Central memory CD8-positive, alpha-beta T cell (primary cell): ENCODE data around the gene SCN7A.

Experiments
- ATAC-seq: fragments of 150-1000 bp; cut with Tn5 transposase; replicated peaks from 2 replicates; pipeline ENCODE4 v1.10.0; 2022; ENCODE audit warnings: mild to moderate bottlenecking, moderate FRiP score, moderate number of reproducible peaks; ENCODE audit not compliant: poor library complexity, severe bottlenecking; ENCODE audit errors: extremely low read depth
- DNase-seq, 2 donors: peaks; one replicate each; pipeline ENCODE4 v3.0.0; 2021; ENCODE audit warnings: low spot score in 2 of 2
- H3K27ac Mint-ChIP-seq: one replicate; pipeline ENCODE4 v1.8.0; 2022; ENCODE audit warnings: low read depth, mild to moderate bottlenecking, moderate library complexity, mixed read lengths
- H3K27me3 Mint-ChIP-seq: one replicate; pipeline ENCODE4 v1.8.0; 2022; ENCODE audit warnings: mixed read lengths
- H3K36me3 Mint-ChIP-seq: one replicate; pipeline ENCODE4 v1.8.0; 2022; ENCODE audit warnings: mild to moderate bottlenecking, moderate library complexity, mixed read lengths; ENCODE audit not compliant: insufficient read depth
- H3K4me1 Mint-ChIP-seq: one replicate; pipeline ENCODE4 v1.8.0; 2022; ENCODE audit warnings: mixed read lengths
- H3K4me3 Mint-ChIP-seq: one replicate; pipeline ENCODE4 v1.8.0; 2022; ENCODE audit warnings: mild to moderate bottlenecking, moderate library complexity, mixed read lengths
- H3K9me3 Mint-ChIP-seq: one replicate; pipeline ENCODE4 v1.8.0; 2022; ENCODE audit warnings: mixed read lengths

Gene SCN7A

DNA sequence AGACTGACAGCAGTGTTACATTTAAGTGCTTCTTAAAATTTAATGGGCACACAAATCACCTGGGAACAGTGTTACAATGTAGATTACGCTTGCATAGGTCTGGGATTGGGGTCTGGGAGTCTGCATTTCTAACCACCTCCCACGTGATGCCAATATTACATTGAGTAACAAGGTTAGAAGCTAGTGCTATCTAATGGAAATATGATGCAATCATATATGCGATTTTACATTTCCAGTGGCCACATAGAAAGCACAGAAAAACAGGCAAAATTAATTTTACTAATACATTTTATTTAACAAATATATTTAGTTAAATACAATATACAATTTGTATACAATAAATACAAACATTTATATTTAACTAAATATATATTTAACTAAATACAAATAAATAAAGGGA, 53.7 kb downstream of the SCN7A start:
- DNase-seq: no peak
- no peak for ATAC-seq
- peaks cover 5% of the 10 kb centered on the region for H3K9me3 Mint-ChIP-seq
- H3K27me3 Mint-ChIP-seq: no peaks in the 10 kb centered on the region
- no peaks in the 10 kb centered on the region for H3K36me3 Mint-ChIP-seq
- H3K4me1 Mint-ChIP-seq: no peaks in the 10 kb centered on the region
- H3K27ac Mint-ChIP-seq: no peak overlapping the region
- H3K4me3 Mint-ChIP-seq: no peak overlapping the region

DNA sequence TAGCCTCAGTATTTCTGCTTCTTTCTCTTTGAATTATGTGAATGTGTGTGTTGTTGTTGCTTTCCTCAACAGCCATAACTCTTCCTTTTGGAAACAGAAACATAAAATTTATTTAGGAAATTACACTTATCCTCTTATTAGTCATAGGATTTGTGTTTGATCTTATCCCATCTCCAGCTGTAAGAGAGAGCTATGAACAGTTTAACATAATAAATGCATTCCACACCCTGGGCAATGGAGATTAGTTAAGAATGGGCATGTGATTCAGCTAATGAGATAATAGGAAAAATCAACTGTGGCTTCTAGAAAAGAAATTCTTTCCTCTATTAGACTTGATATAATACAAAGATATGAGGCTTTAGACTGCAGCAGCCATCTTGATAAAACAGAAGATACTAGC, 55.0 kb downstream of the SCN7A start:
- no peak overlapping the region for H3K27ac Mint-ChIP-seq
- no peaks in the 10 kb centered on the region for H3K27me3 Mint-ChIP-seq
- no peak for ATAC-seq
- peaks cover 5% of the 10 kb centered on the region for H3K9me3 Mint-ChIP-seq
- no peak overlapping the region for H3K4me3 Mint-ChIP-seq
- no peaks in the 10 kb centered on the region for H3K4me1 Mint-ChIP-seq
- DNase-seq: no peak
- no peaks in the 10 kb centered on the region for H3K36me3 Mint-ChIP-seq

DNA sequence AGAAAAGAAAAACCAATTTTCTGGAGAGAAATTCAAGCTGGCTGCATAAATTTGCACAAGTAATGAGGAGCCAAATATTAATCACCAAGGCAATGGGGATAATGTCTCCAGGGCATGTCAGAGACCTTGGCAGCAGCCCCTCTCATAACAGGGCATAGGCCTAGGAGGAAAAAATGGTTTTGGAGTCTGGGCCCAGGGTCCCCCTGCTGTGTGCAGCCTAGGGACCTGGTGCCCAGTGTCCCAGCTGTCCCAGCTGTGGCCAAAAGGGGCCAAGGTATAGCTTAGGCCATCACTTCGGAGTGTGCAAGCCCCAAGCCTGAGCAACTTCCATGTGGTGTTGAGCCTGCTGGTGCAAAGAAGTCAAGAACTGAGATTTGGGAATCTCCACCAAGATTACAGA, 57.1 kb downstream of the SCN7A start:
- ATAC-seq: no peak
- DNase-seq: no peak
- Mint-ChIP-seq H3K9me3 (peaks cover 5% of the 10 kb centered on the region), H3K4me1 (no peaks in the 10 kb centered on the region), H3K4me3 (no peak overlapping the region), H3K27ac (no peak overlapping the region), H3K36me3 (no peaks in the 10 kb centered on the region), H3K27me3 (no peaks in the 10 kb centered on the region)

- Mint-ChIP-seq H3K4me1 (no peaks in the 10 kb centered on the region), H3K9me3 (peaks cover 5% of the 10 kb centered on the region), H3K27ac (no peak overlapping the region), H3K4me3 (no peak overlapping the region), H3K27me3 (no peaks in the 10 kb centered on the region), H3K36me3 (no peaks in the 10 kb centered on the region)
- ATAC-seq (no peak), DNase-seq (no peak)
Measured at GRCh38 chr2:166436189-166436588, 57.9 kb downstream of the SCN7A start.

DNA sequence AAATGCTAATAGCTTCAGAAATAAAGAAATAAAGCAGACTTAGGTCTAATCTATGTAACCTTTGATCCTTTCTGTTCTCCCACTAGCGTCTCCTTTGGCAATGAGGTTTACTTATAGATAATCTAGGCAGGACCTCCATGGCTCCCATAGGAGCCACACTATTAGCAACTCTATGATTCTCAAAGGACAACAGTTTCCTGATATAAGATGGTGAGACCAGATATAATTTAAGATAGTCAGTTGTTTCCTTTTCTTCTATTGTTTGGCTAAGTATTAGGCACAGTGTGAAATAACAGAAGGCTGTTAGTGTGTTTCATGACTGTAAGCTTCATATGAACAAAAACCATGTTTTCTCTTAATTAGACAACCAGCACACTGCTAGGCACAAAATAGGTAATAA, 59.6 kb downstream of the SCN7A start:
- peaks cover 5% of the 10 kb centered on the region for H3K9me3 Mint-ChIP-seq
- no peak overlapping the region for H3K4me3 Mint-ChIP-seq
- DNase-seq (no peak), ATAC-seq (no peak)
- H3K27me3 Mint-ChIP-seq: no peaks in the 10 kb centered on the region
- H3K4me1 Mint-ChIP-seq: no peaks in the 10 kb centered on the region
- H3K27ac Mint-ChIP-seq: no peak overlapping the region
- no peaks in the 10 kb centered on the region for H3K36me3 Mint-ChIP-seq

- ATAC-seq: no peak
- Mint-ChIP-seq H3K9me3 (peaks cover 5% of the 10 kb centered on the region), H3K4me1 (no peaks in the 10 kb centered on the region), H3K27ac (no peak overlapping the region), H3K4me3 (no peak overlapping the region), H3K36me3 (no peaks in the 10 kb centered on the region), H3K27me3 (no peaks in the 10 kb centered on the region)
- no peak for DNase-seq
Measured at GRCh38 chr2:166433457-166433856, 60.6 kb downstream of the SCN7A start.

GRCh38 chr2:166432331-166432730, 61.7 kb downstream of the SCN7A start:
- Mint-ChIP-seq H3K27ac (no peak overlapping the region), H3K4me3 (no peak overlapping the region), H3K27me3 (no peaks in the 10 kb centered on the region), H3K4me1 (no peaks in the 10 kb centered on the region), H3K9me3 (no peaks in the 10 kb centered on the region), H3K36me3 (no peaks in the 10 kb centered on the region)
- ATAC-seq (no peak), DNase-seq (no peak)

DNA sequence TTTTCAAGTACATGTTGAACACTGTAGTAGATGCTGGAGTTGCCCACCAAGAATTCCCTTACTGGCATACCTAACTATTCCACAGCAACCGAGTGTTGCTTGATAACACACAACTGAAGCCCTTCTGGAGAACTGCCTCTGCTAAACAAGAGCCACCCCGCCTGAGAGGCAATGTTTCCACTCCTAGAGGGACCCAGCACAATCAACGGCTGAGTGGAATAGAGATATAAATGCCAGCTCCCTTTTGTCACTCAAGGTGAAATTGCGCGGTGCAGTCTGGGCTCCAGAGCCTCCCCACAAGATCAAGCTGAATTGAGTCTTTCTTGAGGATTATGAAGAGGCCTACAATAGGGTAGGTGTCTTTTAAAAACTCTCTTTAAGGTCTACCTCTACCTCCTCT, 69.2 kb downstream of the SCN7A start:
- H3K4me3 Mint-ChIP-seq: no peak overlapping the region
- H3K27me3 Mint-ChIP-seq: no peaks in the 10 kb centered on the region
- peaks cover 2% of the 10 kb centered on the region for H3K36me3 Mint-ChIP-seq
- no peak overlapping the region for H3K27ac Mint-ChIP-seq
- peaks cover 9% of the 10 kb centered on the region for H3K9me3 Mint-ChIP-seq
- DNase-seq (no peak), ATAC-seq (no peak)
- H3K4me1 Mint-ChIP-seq: no peaks in the 10 kb centered on the region

DNA sequence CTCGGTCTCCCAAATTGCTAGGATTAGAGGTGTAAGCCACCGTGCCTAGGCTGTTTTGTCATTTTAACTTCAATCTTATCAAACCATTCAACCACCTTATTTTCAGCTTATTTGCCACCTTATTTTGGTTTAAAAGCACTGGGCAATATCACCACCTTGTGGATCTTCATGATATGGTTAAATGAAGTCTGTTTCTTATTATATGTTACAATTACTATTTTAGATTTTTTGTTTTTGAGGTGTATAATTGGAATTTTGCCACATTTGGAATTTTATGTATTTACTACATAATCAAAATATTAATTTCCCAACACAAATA, 74.5 kb downstream of the SCN7A start:
- DNase-seq: no peak
- H3K4me3 Mint-ChIP-seq: no peak overlapping the region
- H3K27me3 Mint-ChIP-seq: no peaks in the 10 kb centered on the region
- no peak for ATAC-seq
- H3K9me3 Mint-ChIP-seq: peaks cover 15% of the 10 kb centered on the region
- peaks cover 2% of the 10 kb centered on the region for H3K36me3 Mint-ChIP-seq
- H3K27ac Mint-ChIP-seq: no peak overlapping the region
- H3K4me1 Mint-ChIP-seq: no peaks in the 10 kb centered on the region

- Mint-ChIP-seq H3K4me3 (no peak overlapping the region), H3K36me3 (peaks cover 2% of the 10 kb centered on the region), H3K27ac (no peak overlapping the region), H3K9me3 (peaks cover 15% of the 10 kb centered on the region), H3K4me1 (no peaks in the 10 kb centered on the region), H3K27me3 (no peaks in the 10 kb centered on the region)
- no peak for ATAC-seq
- no peak for DNase-seq
Measured at GRCh38 chr2:166418853-166419615, 75.0 kb downstream of the SCN7A start.

- DNase-seq (no peak), ATAC-seq (no peak)
- H3K27ac Mint-ChIP-seq: no peak overlapping the region
- H3K4me3 Mint-ChIP-seq: no peak overlapping the region
- H3K36me3 Mint-ChIP-seq: peaks cover 2% of the 10 kb centered on the region
- peaks cover 14% of the 10 kb centered on the region for H3K9me3 Mint-ChIP-seq
- no peaks in the 10 kb centered on the region for H3K4me1 Mint-ChIP-seq
- no peaks in the 10 kb centered on the region for H3K27me3 Mint-ChIP-seq
Measured at GRCh38 chr2:166417669-166418068, 76.4 kb downstream of the SCN7A start.

- Mint-ChIP-seq H3K4me3 (no peak overlapping the region), H3K36me3 (no peaks in the 10 kb centered on the region), H3K9me3 (peaks cover 10% of the 10 kb centered on the region), H3K4me1 (no peaks in the 10 kb centered on the region), H3K27ac (no peak overlapping the region), H3K27me3 (no peaks in the 10 kb centered on the region)
- ATAC-seq: no peak
- DNase-seq: no peak
Measured at GRCh38 chr2:166413255-166413654, 80.8 kb downstream of the SCN7A start.

GRCh38 chr2:166411473-166412230, 82.4 kb downstream of the SCN7A start:
- H3K4me1 Mint-ChIP-seq: no peaks in the 10 kb centered on the region
- H3K4me3 Mint-ChIP-seq: no peak overlapping the region
- ATAC-seq (no peak), DNase-seq (no peak)
- no peak overlapping the region for H3K27ac Mint-ChIP-seq
- no peaks in the 10 kb centered on the region for H3K27me3 Mint-ChIP-seq
- peaks cover 8% of the 10 kb centered on the region for H3K9me3 Mint-ChIP-seq
- H3K36me3 Mint-ChIP-seq: no peaks in the 10 kb centered on the region
